IMR-90 (cell line): ENCODE measurements around the gene ARHGEF40.

Source experiments
- BHLHE40 ChIP-seq: fragments of 150-350 bp; IDR thresholded peaks from 2 replicates; pipeline ENCODE4 v1.6.1; 2016; ENCODE audit warnings: mild to moderate bottlenecking, low read depth, low read length
- CEBPB ChIP-seq: IDR thresholded peaks from 2 replicates; pipeline ENCODE4 v1.6.1; 2012; ENCODE audit warnings: low read depth, low read length, improper control_type of control experiment
- CHD1 ChIP-seq: IDR thresholded peaks from 2 replicates; pipeline ENCODE4 v1.6.1; 2012; ENCODE audit warnings: low read depth, low read length, improper control_type of control experiment
- CTCF ChIP-seq: conservative IDR thresholded peaks from 2 replicates; pipeline ENCODE4 v1.5.1; 2012; ENCODE audit warnings: mild to moderate bottlenecking, low read depth, low read length, improper control_type of control experiment
- ELK1 ChIP-seq: fragments of 150-350 bp; IDR thresholded peaks from 2 replicates; pipeline ENCODE4 v1.6.1; 2016; ENCODE audit warnings: low read depth, mild to moderate bottlenecking, low read length, moderate library complexity, borderline replicate concordance
- MAFK ChIP-seq: IDR thresholded peaks from 2 replicates; pipeline ENCODE4 v1.6.1; 2012; ENCODE audit warnings: low read depth, low read length, improper control_type of control experiment
- MAZ ChIP-seq: IDR thresholded peaks from 2 replicates; pipeline ENCODE4 v1.6.1; 2012; ENCODE audit warnings: low read depth, mild to moderate bottlenecking, low read length, improper control_type of control experiment, moderate library complexity, borderline replicate concordance
- NFE2L2 ChIP-seq: fragments of 150-350 bp; IDR thresholded peaks from 2 replicates; pipeline ENCODE4 v1.6.1; 2016; ENCODE audit warnings: low read depth, mild to moderate bottlenecking, low read length
- POLR2A ChIP-seq: IDR thresholded peaks from 2 replicates; pipeline ENCODE4 v1.6.1; 2012; ENCODE audit warnings: mild to moderate bottlenecking, low read depth, low read length
- RCOR1 ChIP-seq: IDR thresholded peaks from 2 replicates; pipeline ENCODE4 v1.6.1; 2012; ENCODE audit warnings: mild to moderate bottlenecking, low read length, improper control_type of control experiment; ENCODE audit not compliant: insufficient replicate concordance
- SMC3 ChIP-seq: fragments of 150-350 bp; IDR thresholded peaks from 2 replicates; pipeline ENCODE4 v1.6.1; 2016; ENCODE audit warnings: low read depth, mild to moderate bottlenecking, antibody characterized with exemption, low read length, moderate library complexity

GRCh38 chr14:21121122-21121521, 51.0 kb downstream of the ARHGEF40 start:
- TF ChIP-seq CHD1 (no peak), CTCF (no peak), MAZ (no peak), RCOR1 (no peak), POLR2A (no peak), ELK1 (no peak), BHLHE40 (no peak), MAFK (no peak), NFE2L2 (no peak), SMC3 (no peak), CEBPB (no peak)
